DLD1 (cell line): Measurements from ENCODE around the gene RPS14.
"Not testable (repeated sequence)": the region's sequence is repeated elsewhere in the genome, so short reads cannot be mapped to it uniquely, and the experiment has no call there.

Experiments used
- in situ Hi-C: cut with HindIII; loops from 2 replicates; pipeline ENCODE4 v1.10.0; 2017; ENCODE audit warnings: low sequenced_read_pairs

Gene RPS14

GRCh38 chr5:150447188-150447587, 2.4 kb downstream of the RPS14 start:
- in situ Hi-C loops, result no loop called here

DNA sequence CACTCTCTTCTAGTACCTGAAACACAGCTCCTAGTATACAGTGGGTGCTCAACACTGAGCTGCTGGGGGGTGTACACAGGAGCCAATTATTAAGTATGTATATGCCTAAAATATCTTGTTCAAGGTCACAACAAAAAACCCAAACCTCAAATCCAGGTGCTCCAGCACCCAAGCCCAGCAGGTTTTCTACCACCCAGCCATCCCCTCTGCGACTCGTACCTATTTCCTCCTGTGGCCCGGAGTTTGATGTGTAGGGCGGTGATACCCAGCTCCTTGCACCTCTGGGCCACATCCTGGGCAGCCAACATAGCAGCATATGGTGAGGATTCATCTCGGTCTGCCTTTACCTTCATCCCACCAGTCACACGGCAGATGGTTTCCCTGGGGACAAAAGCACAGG, 3.0 kb downstream of the RPS14 start:
- in situ Hi-C loops, result no loop called here

- in situ Hi-C loops, result no loop called here
These were observed 3.5 kb downstream of the RPS14 start for GRCh38 chr5:150446088-150446487.

DNA sequence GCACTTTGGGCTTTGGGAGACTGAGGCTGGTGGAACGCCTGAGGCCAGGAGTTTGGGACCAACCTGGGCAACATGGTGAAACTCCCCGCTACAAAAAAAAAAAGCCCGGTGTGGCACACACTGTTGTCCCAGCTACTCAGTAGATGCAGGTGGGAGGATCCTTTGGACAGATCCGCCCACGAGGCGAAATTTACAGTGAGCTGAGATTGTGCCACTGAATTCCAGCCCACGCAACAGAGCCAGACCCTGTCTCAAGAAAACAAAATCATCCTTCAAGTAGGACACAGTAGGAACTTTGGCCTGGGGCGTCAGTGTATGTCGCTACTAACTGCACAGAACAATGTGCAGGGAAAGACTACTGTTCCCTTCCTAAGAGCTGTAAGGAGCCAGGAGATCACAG, 4.8 kb downstream of the RPS14 start:
- in situ Hi-C loops, result no loop called here

DNA sequence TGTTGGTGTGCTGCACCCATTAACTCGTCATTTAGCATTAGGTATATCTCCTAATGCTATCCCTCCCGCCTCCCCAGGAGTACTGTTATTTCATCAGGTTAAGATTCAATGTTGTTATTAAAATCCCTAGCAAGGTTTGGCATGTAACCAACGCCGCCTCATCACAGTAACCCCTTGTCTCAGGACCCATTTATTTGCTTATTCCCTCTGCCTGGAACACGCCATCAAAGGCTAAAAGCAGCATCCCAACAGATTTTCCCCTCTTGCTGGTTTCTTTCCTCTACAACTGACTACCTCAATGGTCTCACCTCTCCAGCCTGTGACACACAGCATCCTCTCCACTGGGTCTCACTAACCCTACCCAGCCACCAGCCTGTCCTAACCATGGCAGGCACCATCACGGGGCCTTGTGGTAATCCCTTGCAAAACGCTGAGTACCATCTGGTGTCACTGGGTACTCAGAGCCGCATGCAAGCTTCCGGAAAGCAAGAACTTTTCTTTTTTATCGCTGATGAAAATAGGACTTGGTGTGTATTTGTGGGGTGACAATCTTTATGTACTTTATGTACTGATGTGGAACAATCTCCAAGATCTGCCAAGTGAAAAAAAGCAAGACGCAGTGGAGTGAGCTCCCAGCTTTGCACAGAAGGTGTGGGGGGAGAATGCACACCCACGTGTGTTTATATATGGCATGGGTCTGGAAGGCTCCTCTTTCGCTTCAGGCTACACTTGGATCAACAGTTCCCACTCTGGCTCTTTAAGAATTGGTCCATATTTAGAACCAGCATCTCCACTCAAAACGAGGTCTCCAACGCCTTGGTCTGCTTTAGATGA, 6.1 kb downstream of the RPS14 start:
- in situ Hi-C loops, result no loop called here

DNA sequence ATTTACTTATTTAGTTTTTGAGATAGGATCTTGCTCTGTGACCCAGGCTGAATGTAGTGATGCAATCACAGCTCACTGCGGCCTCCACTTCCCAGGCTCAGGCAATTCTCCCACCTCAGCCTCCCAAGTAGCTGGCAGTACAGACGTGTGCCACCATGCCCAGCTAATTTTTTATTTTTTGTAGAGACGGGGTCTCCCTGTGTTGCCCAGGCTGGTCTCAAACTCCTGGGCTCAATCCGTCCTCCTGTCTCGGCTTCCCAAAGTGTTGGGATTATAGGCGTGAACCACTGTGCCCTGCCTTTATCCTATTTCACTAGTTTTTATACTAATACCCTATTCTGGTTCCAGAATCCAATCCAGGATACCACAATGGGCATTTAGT, 6.8 kb downstream of the RPS14 start:
- in situ Hi-C loops, result no loop called here

- in situ Hi-C loops, result no loop called here
These were observed 7.5 kb downstream of the RPS14 start for GRCh38 chr5:150441813-150442698.

DNA sequence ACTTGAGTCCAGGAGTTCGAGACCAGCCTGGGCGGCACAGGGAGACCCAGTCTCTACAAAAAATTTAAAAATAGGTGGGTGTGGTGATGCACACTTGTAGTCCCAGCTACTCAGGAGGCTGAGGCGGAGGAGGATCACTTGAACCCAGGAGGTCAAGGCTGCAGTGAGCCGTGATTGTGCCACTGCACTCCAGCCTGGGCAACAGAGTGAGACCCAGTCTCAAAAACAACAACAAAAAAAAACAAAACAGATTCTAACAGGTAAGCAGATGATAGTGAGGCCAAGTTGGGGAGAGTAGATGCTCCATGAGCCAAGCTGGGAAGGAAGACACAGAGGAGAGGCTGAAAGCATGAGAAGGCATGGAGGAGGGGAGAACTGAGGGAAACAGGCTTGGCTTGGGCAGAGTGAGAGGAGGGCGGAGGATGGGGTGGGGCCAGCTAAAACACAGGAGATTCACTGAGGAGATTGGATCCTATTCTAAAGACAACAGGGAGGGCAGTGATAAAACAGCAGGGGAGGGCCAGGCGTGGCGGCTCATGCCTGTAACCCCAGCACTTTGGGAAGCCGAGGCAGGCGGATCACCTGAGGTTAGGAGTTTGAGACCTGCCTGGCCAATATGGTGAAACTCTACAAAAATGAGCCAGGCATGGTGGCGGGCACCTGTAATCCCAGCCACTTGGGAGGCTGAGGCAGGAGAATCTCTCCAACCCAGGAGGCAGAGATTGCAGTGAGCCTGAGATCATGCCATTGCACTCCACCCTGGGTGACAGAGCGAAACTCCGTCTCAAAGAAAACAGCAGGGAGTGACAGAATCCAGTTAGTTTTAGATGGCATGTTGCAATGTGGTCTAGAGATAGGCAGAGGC, 8.4 kb downstream of the RPS14 start:
- in situ Hi-C loops, result no loop called here

GRCh38 chr5:150438873-150439546, 10.5 kb downstream of the RPS14 start:
- in situ Hi-C loops, result no loop called here

GRCh38 chr5:150436141-150436680, 13.3 kb downstream of the RPS14 start:
- in situ Hi-C loops, result no loop called here

DNA sequence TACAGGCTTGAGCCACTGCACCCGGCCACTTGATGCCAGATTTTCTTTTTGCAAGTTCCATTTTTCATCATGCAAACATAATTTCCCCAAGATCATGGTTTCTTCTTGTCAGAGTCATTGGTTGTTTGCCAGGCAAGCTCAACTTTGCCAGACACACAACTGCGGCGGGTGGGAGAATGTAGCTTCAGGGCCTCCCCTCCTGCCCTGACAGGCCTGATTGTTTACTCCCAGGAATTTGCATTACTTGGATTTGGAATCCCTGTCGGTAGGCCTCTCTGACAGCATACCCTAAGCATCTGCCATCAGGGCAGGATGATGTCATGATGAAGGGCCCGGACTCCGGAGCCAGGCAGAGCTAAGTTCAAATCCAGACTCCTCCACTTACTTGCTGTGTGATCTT, 15.1 kb downstream of the RPS14 start:
- in situ Hi-C loops, result no loop called here

DNA sequence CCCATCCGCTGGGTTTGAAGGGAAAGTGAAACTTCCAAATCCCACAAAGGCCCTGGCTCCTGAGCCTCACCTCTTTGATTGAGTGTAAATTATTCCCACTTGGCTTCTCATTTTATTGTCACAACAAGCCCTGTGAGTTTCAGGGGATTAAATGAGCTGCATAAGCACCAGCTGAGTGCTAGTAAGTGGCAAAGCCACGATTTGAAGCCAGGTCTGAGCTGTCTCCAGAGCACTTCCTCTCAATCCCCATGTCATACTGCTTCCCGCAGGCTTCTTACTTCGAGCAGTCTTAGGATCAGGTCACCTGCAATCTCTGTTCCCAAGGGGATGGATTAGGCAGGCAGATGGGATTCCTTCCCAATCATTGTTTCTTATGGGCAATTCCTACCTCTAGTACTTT, 18.0 kb downstream of the RPS14 start:
- in situ Hi-C loops, result no loop called here

GRCh38 chr5:150431048-150431447, 18.5 kb downstream of the RPS14 start:
- in situ Hi-C loops, result no loop called here

DNA sequence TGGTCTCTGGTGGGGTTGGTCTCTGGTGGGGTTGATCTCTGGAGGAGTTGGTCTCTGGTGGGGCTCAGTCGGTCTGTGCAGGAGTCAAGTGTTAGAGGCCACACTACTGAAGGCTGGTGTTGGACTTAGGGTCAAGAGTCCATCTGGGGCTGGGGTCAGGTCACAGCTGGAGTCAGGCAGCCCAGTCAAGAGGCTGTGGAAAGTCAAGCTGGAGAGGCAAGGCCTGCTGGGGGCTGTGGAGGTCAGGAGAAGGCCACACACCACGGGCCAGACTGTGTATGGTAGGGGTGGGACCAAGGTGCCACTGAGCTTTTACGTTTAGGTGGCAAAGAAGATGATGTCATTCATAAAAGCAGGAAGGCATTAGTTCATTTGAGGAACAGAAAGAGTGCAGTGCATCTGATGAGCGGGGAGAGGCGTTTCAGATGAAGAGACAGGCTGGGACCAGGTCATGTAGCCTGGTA, 20.1 kb downstream of the RPS14 start:
- in situ Hi-C loops, result no loop called here

GRCh38 chr5:150428978-150429377, 20.6 kb downstream of the RPS14 start:
- in situ Hi-C loops, result no loop called here

GRCh38 chr5:150428106-150428876, 21.2 kb downstream of the RPS14 start:
- in situ Hi-C loops, result no loop called here

- in situ Hi-C loops, result not testable (repeated sequence)
These were observed 23.4 kb downstream of the RPS14 start for GRCh38 chr5:150426165-150426564.

DNA sequence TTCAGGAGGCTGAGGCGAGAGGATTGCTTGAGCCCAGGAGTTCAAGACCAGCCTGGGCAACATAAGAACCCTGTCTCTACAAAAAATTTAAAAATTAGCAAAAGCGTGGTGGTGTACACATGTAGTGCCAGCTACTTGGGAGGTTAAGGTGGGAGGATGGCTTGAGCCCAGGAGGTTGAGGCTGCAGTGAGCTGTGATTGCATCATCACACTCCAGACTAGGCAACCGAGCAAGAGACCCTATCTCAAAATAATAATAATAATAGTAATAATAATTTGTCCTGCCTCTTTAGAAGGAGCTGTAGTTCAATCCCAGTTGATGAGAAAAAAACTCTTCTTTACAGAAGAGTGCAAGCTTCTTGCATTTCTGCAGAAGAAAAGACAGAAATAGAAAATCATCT, 26.8 kb downstream of the RPS14 start:
- in situ Hi-C loops, result no loop called here

GRCh38 chr5:150422075-150422474, 27.5 kb downstream of the RPS14 start:
- in situ Hi-C loops, result no loop called here
